NCI-H345 treated with DMSO at 0.1 percent for 48 hours (cell line): ENCODE data around the gene POLD1.
A peak's percentile ranks its signal among the peaks of the same experiment; 100 is the strongest.

Experiments
- DNase-seq: peaks from one replicate; lab custom pipeline; 2025; ENCODE audit not compliant: unreplicated experiment; lab: John Stamatoyannopoulos, UW

POLD1 gene

GRCh38 chr19:50417111-50418081, 33.2 kb downstream of the POLD1 start:
- no peak for DNase-seq

GRCh38 chr19:50418176-50419021, 34.3 kb downstream of the POLD1 start, which contains the start of gene SPIB:
Gene SPIB, plus strand, starts transcription at chr19:50418938. Its CDS starts 25 bp downstream, at chr19:50418963.
- DNase-seq = no peak

- no peak for DNase-seq
Observed at GRCh38 chr19:50419022-50419579, 35.0 kb downstream of the POLD1 start.

- DNase-seq = no peak
Observed at GRCh38 chr19:50419580-50420035, 35.5 kb downstream of the POLD1 start.

GRCh38 chr19:50420127-50420526, 36.0 kb downstream of the POLD1 start:
- no peak for DNase-seq

GRCh38 chr19:50420808-50421207, 36.7 kb downstream of the POLD1 start:
- DNase-seq = no peak

GRCh38 chr19:50422397-50423278, 38.5 kb downstream of the POLD1 start:
- DNase-seq = no peak

GRCh38 chr19:50423279-50424113, 39.3 kb downstream of the POLD1 start:
- DNase-seq = no peak

- DNase-seq = no peak
Observed at GRCh38 chr19:50425581-50425980, 41.4 kb downstream of the POLD1 start.

- no peak for DNase-seq
Observed at GRCh38 chr19:50427318-50427925, 43.3 kb downstream of the POLD1 start.

- DNase-seq = no peak
Observed at GRCh38 chr19:50427997-50428425, 43.9 kb downstream of the POLD1 start.

GRCh38 chr19:50428772-50429463, 44.8 kb downstream of the POLD1 start:
- DNase-seq = no peak

GRCh38 chr19:50430888-50431342, 46.8 kb downstream of the POLD1 start:
- no peak for DNase-seq

GRCh38 chr19:50431343-50432220, 47.4 kb downstream of the POLD1 start:
- peak; percentile 59 for DNase-seq

GRCh38 chr19:50432221-50433028, 48.3 kb downstream of the POLD1 start, which contains the start of gene MYBPC2:
Gene MYBPC2, plus strand, starts transcription at chr19:50432892. Its CDS starts 62 bp downstream, at chr19:50432954.
- DNase-seq = no peak
